Amniotic stem cell (primary cell): ENCODE results near the gene ITGB6.
"Not testable (repeated sequence)": the region's sequence is repeated elsewhere in the genome, so short reads cannot be mapped to it uniquely, and the experiment has no call there.

Experiments used
- DNase-seq: peaks from one replicate; lab custom pipeline; 2025; lab: John Stamatoyannopoulos, UW

Gene ITGB6

GRCh38 chr2:160181146-160181836, 18.8 kb downstream of the ITGB6 start:
- DNase-seq = not testable (repeated sequence)

GRCh38 chr2:160180690-160181089, 19.4 kb downstream of the ITGB6 start:
- DNase-seq = not testable (repeated sequence)

GRCh38 chr2:160180172-160180571, 19.9 kb downstream of the ITGB6 start:
- DNase-seq = no peak

- no peak for DNase-seq
Observed at GRCh38 chr2:160175169-160176134, 24.6 kb downstream of the ITGB6 start.

- DNase-seq = no peak
Observed at GRCh38 chr2:160174322-160174721, 25.8 kb downstream of the ITGB6 start.

- DNase-seq = no peak
Observed at GRCh38 chr2:160169988-160170387, 30.1 kb downstream of the ITGB6 start.

- no peak for DNase-seq
Observed at GRCh38 chr2:160169471-160169870, 30.6 kb downstream of the ITGB6 start.

- no peak for DNase-seq
Observed at GRCh38 chr2:160168878-160169277, 31.2 kb downstream of the ITGB6 start.

GRCh38 chr2:160167089-160167740, 32.9 kb downstream of the ITGB6 start:
- no peak for DNase-seq

- DNase-seq = no peak
Observed at GRCh38 chr2:160165996-160166395, 34.1 kb downstream of the ITGB6 start.

GRCh38 chr2:160165081-160165480, 35.0 kb downstream of the ITGB6 start:
- no peak for DNase-seq

GRCh38 chr2:160157861-160158829, 41.9 kb downstream of the ITGB6 start:
- DNase-seq = no peak

- no peak for DNase-seq
Observed at GRCh38 chr2:160156665-160157064, 43.4 kb downstream of the ITGB6 start.

GRCh38 chr2:160156100-160156499, 44.0 kb downstream of the ITGB6 start:
- DNase-seq = no peak

- DNase-seq = not testable (repeated sequence)
Observed at GRCh38 chr2:160148419-160148818, 51.7 kb downstream of the ITGB6 start.

- no peak for DNase-seq
Observed at GRCh38 chr2:160145471-160145870, 54.6 kb downstream of the ITGB6 start.

GRCh38 chr2:160144280-160144990, 55.6 kb downstream of the ITGB6 start:
- DNase-seq = no peak

- DNase-seq = no peak
Observed at GRCh38 chr2:160142472-160142871, 57.6 kb downstream of the ITGB6 start.

GRCh38 chr2:160141912-160142311, 58.2 kb downstream of the ITGB6 start:
- no peak for DNase-seq

- DNase-seq = no peak
Observed at GRCh38 chr2:160141419-160141818, 58.7 kb downstream of the ITGB6 start.

GRCh38 chr2:160140471-160140870, 59.6 kb downstream of the ITGB6 start:
- DNase-seq = no peak
